Keratinocyte (primary cell): ENCODE measurements around the gene ADAT3.

Experiments
- EZH2 ChIP-seq: IDR thresholded peaks from one replicate; pipeline ENCODE4 v1.6.1; 2012; ENCODE audit warnings: inconsistent platforms, mild to moderate bottlenecking, low read length, moderate library complexity
- TF ChIP-seq, protein P1 (sequence below), 3 experiments: IDR thresholded peaks in 1 of 3; conservative IDR thresholded peaks in 1 of 3; optimal IDR thresholded peaks in 1 of 3; 2 replicates in 2 of 3; 3 replicates in 1 of 3; pipeline versions ENCODE3 to v1.5.1; 2011; ENCODE audit warnings: low read length in 3 of 3, mild to moderate bottlenecking in 3 of 3, moderate library complexity in 2 of 3, control low read depth in 1 of 3, inconsistent platforms in 1 of 3; ENCODE audit not compliant: insufficient read depth in 2 of 3; ENCODE audit errors: extremely low read depth in 1 of 3

DNA sequence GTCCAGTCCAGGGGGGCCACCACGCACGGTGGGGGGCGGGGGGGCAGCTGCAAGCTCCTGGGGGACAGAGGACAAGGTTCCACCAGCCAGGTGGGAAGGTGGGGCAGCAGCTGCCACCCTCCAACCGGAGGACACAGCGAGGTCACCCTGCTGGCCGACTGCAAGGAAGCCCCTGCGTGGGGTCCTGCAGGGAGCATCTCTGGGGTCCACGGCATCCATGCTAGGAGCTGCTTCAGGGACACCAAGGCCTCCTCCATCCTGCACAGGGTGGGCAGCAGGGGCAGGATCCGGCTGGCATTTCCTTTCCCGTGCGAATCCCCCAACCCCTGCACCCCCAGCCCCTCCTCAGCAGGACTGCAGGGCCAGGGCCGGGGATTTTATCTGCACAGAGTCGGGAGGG, 33.6 kb upstream of the ADAT3 start:
- TF ChIP-seq, protein P1, sequence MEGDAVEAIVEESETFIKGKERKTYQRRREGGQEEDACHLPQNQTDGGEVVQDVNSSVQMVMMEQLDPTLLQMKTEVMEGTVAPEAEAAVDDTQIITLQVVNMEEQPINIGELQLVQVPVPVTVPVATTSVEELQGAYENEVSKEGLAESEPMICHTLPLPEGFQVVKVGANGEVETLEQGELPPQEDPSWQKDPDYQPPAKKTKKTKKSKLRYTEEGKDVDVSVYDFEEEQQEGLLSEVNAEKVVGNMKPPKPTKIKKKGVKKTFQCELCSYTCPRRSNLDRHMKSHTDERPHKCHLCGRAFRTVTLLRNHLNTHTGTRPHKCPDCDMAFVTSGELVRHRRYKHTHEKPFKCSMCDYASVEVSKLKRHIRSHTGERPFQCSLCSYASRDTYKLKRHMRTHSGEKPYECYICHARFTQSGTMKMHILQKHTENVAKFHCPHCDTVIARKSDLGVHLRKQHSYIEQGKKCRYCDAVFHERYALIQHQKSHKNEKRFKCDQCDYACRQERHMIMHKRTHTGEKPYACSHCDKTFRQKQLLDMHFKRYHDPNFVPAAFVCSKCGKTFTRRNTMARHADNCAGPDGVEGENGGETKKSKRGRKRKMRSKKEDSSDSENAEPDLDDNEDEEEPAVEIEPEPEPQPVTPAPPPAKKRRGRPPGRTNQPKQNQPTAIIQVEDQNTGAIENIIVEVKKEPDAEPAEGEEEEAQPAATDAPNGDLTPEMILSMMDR (optimal IDR thresholded peaks at IDR 0.05 in 1 of 3, IDR thresholded peaks at IDR 0.05 in 1 of 3, conservative IDR thresholded peaks at IDR 0.05 in 1 of 3; ENCODE audit: extremely low read depth in 1 of 3, insufficient read depth in 2 of 3, low read length in 3 of 3) = no peak
- no peak for TF ChIP-seq EZH2
